ENCODE measurements around the gene CEMIP. TPM values are rescaled to one million over a fixed set of nuclear protein-coding genes. Genes with fewer than 3 reads are reported as not detected.

CEMIP gene
- total and polyA plus RNA-seq, 2 of the 4 experiments (the other 2 are of a cell fraction), result 63.8 to 78.0 TPM

DNA sequence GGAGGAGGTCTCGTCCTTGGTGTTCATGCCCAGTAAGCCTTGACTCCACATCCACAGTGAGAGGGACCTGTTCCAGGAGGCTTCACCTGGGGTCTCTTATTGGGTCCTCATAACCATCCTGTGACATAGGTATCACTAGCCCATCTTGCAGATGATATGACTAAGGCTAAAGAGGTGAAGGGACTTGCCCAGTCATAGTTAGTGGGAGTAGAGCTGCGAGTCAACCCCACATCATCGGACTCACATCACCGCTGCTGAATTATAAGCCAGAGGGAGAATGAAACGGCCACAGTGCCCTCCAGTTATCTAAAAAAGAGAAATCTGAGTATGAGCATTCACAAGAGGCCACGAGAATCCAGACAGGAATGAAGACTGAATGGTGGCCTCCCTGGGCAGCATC is 144.5 kb downstream of the CEMIP start:
- H3K23ac ChIP-seq (ENCODE audit: low read depth, low read length), result no peak overlapping the region
- no peak overlapping the region for H3K4me3 ChIP-seq (ENCODE audit: insufficient read depth, low read depth, low read length)
- ATAC-seq (ENCODE audit: low read depth) (no peak), DNase-seq (peak; percentile 57)
- H3K18ac ChIP-seq (ENCODE audit: low read depth, low read length), result no peak overlapping the region
- H4K91ac ChIP-seq (ENCODE audit: insufficient read depth, low read depth, low read length), result no peak overlapping the region
- no peak overlapping the region for H2BK15ac ChIP-seq (ENCODE audit: low read depth, low read length)
- H2AK5ac ChIP-seq (ENCODE audit: low read depth, low read length), result no peak overlapping the region
- H3K27me3 ChIP-seq (ENCODE audit: control insufficient read depth, insufficient read depth, low read length), result no peaks in the 10 kb centered on the region
- WGBS, 2 experiments (ENCODE audit: extremely low coverage in 2 of 2, insufficient read length in 1 of 2), result 100% methylated on average over 1 of the region's 6 CpGs; no CpG with 5 or more reads in 1 of the 2 experiments
- no peak overlapping the region for H3K9ac ChIP-seq (ENCODE audit: low read depth, low read length)
- no peak overlapping the region for H3K4ac ChIP-seq (ENCODE audit: low read depth, low read length)
- H3K79me1 ChIP-seq (ENCODE audit: low read depth in 1 of 2, low read length in 2 of 2), result 0 out of 4 replicates have a peak, but pooled peaks cover 0 to 2% of the 10 kb centered on the region in 2 experiments
- H4K20me1 ChIP-seq (ENCODE audit: insufficient read depth, low read length), result peaks cover 30% of the 10 kb centered on the region; the same call in 1 of the 2 replicates
- dilution Hi-C loops (cut with HindIII; ENCODE audit: low sequenced_read_pairs, unreplicated experiment) (no loop called here), in situ Hi-C loops (cut with MboI; ENCODE audit: low sequenced_read_pairs) (no loop called here), intact Hi-C loops (cut with micrococcal nuclease) (no loop called here)
- no peak overlapping the region for H2BK5ac ChIP-seq (ENCODE audit: low read depth, low read length, poor library complexity, severe bottlenecking)
- no peak overlapping the region for H2BK120ac ChIP-seq (ENCODE audit: low read depth, low read length)
- peaks cover 92% of the 10 kb centered on the region for H3K36me3 ChIP-seq (ENCODE audit: control insufficient read depth, insufficient read depth, low read length)
- no peak overlapping the region for H3K56ac ChIP-seq (ENCODE audit: extremely low read depth, insufficient read depth, low read length)
- no TSS peak for BruUV-seq (replicated peaks)
- TF ChIP-seq BHLHE40 (IDR thresholded peaks at IDR 0.05; ENCODE audit: low read depth, low read length) (no peak), MAZ (IDR thresholded peaks at IDR 0.05; ENCODE audit: borderline replicate concordance, low read depth, low read length) (no peak), SMC3 (IDR thresholded peaks at IDR 0.05; ENCODE audit: low read depth, low read length) (no peak), RFX5 (IDR thresholded peaks at IDR 0.05; ENCODE audit: low read depth, low read length) (no peak), RCOR1 (IDR thresholded peaks at IDR 0.05; ENCODE audit: insufficient replicate concordance, low read length) (no peak), CHD1 (IDR thresholded peaks at IDR 0.05; ENCODE audit: low read depth, low read length) (no peak)
- TF ChIP-seq, protein P1, sequence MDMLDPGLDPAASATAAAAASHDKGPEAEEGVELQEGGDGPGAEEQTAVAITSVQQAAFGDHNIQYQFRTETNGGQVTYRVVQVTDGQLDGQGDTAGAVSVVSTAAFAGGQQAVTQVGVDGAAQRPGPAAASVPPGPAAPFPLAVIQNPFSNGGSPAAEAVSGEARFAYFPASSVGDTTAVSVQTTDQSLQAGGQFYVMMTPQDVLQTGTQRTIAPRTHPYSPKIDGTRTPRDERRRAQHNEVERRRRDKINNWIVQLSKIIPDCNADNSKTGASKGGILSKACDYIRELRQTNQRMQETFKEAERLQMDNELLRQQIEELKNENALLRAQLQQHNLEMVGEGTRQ (IDR thresholded peaks at IDR 0.05; ENCODE audit: low read depth, low read length), result no peak
- H3K9me1 ChIP-seq (ENCODE audit: insufficient read depth, low read length), result peaks cover 14% of the 10 kb centered on the region
- ChIA-PET CTCF (no interaction called here), POLR2A (ENCODE audit: unreplicated experiment) (no interaction called here)
- H3K4me2 ChIP-seq (ENCODE audit: low read depth, low read length), result no peak overlapping the region
- H3K4me1 ChIP-seq (ENCODE audit: control insufficient read depth, insufficient read depth, low read length), result peaks cover 2% of the 10 kb centered on the region; the same call in 1 of the 2 replicates
- no peak overlapping the region for H2BK20ac ChIP-seq (ENCODE audit: low read depth, low read length)
- H3K27ac ChIP-seq (ENCODE audit: insufficient read depth, low read length), result no peak overlapping the region
- no peak overlapping the region for H4K5ac ChIP-seq (ENCODE audit: low read depth, low read length)
- no peaks in the 10 kb centered on the region for H3K9me3 ChIP-seq (ENCODE audit: control insufficient read depth, insufficient read depth, low read length)
- H2AK9ac ChIP-seq (replicated peaks; ENCODE audit: low read depth, low read length, poor library complexity), result no peak overlapping the region
- H4K8ac ChIP-seq (ENCODE audit: low read depth in 2 of 2, low read length in 2 of 2), result no peak overlapping the region
- H2AFZ ChIP-seq (replicated peaks; ENCODE audit: low read length, poor library complexity), result no peak overlapping the region
- no peak overlapping the region for H3K14ac ChIP-seq (replicated peaks; ENCODE audit: low read depth, low read length)

Data from IMR-90 (cell line).